ENCODE results near the gene MGLL.

The MGLL gene

GRCh38 chr3:127809611-127810010, 12.7 kb downstream of the MGLL start:
- DNase-seq = no peak

- no peak for DNase-seq
Measured at GRCh38 chr3:127809211-127809610, 13.1 kb downstream of the MGLL start.

- no peak for DNase-seq
Measured at GRCh38 chr3:127808197-127808596, 14.1 kb downstream of the MGLL start.

- DNase-seq = no peak
Measured at GRCh38 chr3:127805026-127805753, 17.1 kb downstream of the MGLL start.

- DNase-seq = no peak
Measured at GRCh38 chr3:127804141-127804540, 18.2 kb downstream of the MGLL start.

- DNase-seq = no peak
Measured at GRCh38 chr3:127803619-127804018, 18.7 kb downstream of the MGLL start.

GRCh38 chr3:127802606-127803005, 19.7 kb downstream of the MGLL start:
- no peak for DNase-seq

GRCh38 chr3:127801731-127802313, 20.5 kb downstream of the MGLL start:
- DNase-seq = no peak

GRCh38 chr3:127800508-127800907, 21.8 kb downstream of the MGLL start:
- no peak for DNase-seq

- no peak for DNase-seq
Measured at GRCh38 chr3:127799476-127800222, 22.7 kb downstream of the MGLL start.

GRCh38 chr3:127798716-127799115, 23.6 kb downstream of the MGLL start:
- DNase-seq = no peak

- no peak for DNase-seq
Measured at GRCh38 chr3:127796831-127797150, 25.5 kb downstream of the MGLL start.

- DNase-seq = no peak
Measured at GRCh38 chr3:127796045-127796830, 26.1 kb downstream of the MGLL start.

GRCh38 chr3:127794972-127795371, 27.3 kb downstream of the MGLL start:
- DNase-seq = no peak

- no peak for DNase-seq
Measured at GRCh38 chr3:127794402-127794801, 27.9 kb downstream of the MGLL start.

GRCh38 chr3:127792541-127793292, 29.6 kb downstream of the MGLL start:
- no peak for DNase-seq

- no peak for DNase-seq
Measured at GRCh38 chr3:127791221-127791913, 30.9 kb downstream of the MGLL start.

- no peak for DNase-seq
Measured at GRCh38 chr3:127790882-127791183, 31.5 kb downstream of the MGLL start.

- DNase-seq = no peak
Measured at GRCh38 chr3:127789990-127790881, 32.1 kb downstream of the MGLL start.

- DNase-seq = no peak
Measured at GRCh38 chr3:127789051-127789450, 33.3 kb downstream of the MGLL start.

GRCh38 chr3:127788451-127788909, 33.8 kb downstream of the MGLL start:
- DNase-seq = no peak
